ENCODE data around the gene PTPRCAP. TPM values are rescaled to one million over a fixed set of nuclear protein-coding genes. Genes with fewer than 3 reads are reported as not detected.

PTPRCAP gene
- total RNA-seq, 1 experiment from 2014 or later, result 1.7 TPM

DNA sequence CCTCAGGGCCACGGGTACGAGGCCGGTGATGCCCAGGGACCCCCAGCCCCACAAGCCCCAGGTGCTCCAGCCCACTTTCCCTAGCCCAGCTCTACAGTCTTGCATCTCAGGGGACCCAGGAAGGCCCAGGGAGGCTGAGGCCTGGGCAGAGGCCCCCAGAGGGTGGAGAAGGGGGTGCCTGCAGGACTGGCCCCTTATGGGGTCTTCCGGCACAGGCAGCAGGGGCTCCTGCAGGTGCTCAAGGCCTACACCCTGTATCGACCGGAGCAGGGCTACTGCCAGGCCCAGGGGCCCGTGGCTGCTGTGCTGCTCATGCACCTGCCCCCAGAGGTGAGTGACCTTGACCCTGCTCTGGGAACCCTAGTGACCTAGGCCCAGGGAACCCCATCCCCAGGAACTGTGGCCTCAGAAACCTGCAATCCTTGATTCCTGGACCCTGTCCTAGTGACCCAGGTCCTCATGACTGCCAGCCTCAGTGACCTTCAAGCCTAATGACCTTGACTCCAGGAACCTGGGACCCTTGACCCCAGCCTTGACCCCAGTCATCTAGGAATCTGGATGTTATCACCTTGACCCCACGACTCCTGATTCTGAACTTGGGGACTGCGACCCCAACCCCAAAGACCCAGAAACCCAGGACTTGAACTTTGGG lies 31.7 kb downstream of the PTPRCAP start:
- Histone ChIP-seq H3K23ac (ENCODE audit: insufficient read length, low read depth, low read length) (no peak overlapping the region), H3K56ac (ENCODE audit: insufficient read length, low read depth, low read length) (no peak overlapping the region), H4K8ac (replicated peaks; ENCODE audit: insufficient read length, low read depth, low read length) (no peak overlapping the region), H3T11ph (ENCODE audit: low read length) (no peak overlapping the region), H2BK5ac (ENCODE audit: insufficient read length, low read length) (no peak overlapping the region), H2AK5ac (ENCODE audit: insufficient read length, low read length) (no peak overlapping the region), H2BK20ac (ENCODE audit: low read depth, low read length, poor library complexity, severe bottlenecking) (no peak overlapping the region), H3K27me3 (ENCODE audit: insufficient read depth, low read length) (no peaks in the 10 kb centered on the region), H3K27ac (ENCODE audit: insufficient read length, low read depth, low read length) (no peak overlapping the region), H3K18ac (ENCODE audit: insufficient read length, low read depth, low read length) (no peak overlapping the region), H3K14ac (ENCODE audit: insufficient read depth, low read length) (no peak overlapping the region), H2BK12ac (ENCODE audit: insufficient read length, low read depth, low read length) (no peak overlapping the region), H4K5ac (ENCODE audit: insufficient read length, low read depth, low read length) (no peak overlapping the region), H3K4ac (ENCODE audit: low read depth, low read length) (no peak overlapping the region), H2AFZ (ENCODE audit: low read length) (no peak overlapping the region), H3K23me2 (ENCODE audit: insufficient read length, low read depth, low read length, poor library complexity, severe bottlenecking) (peaks cover 4% of the 10 kb centered on the region), H4K20me1 (ENCODE audit: control insufficient read depth, insufficient read depth, insufficient read length) (no peaks in the 10 kb centered on the region), H3K4me1 (ENCODE audit: insufficient read depth, low read length) (0 out of 2 replicates have a peak, but pooled peaks cover under 1% of the 10 kb centered on the region), H2BK15ac (ENCODE audit: low read depth, low read length) (no peak overlapping the region), H2BK120ac (ENCODE audit: low read depth, low read length, poor library complexity, severe bottlenecking) (no peak overlapping the region), H3K4me2 (ENCODE audit: insufficient read depth, insufficient read length, low read length) (no peak overlapping the region), H4K91ac (ENCODE audit: insufficient read length, low read depth, low read length) (no peak overlapping the region), H3K79me2 (ENCODE audit: insufficient read depth, low read length) (peaks cover under 1% of the 10 kb centered on the region; the same call in 1 of the 2 replicates), H3K79me1 (ENCODE audit: insufficient read depth, low read depth, low read length, poor library complexity, severe bottlenecking) (peaks cover 2% of the 10 kb centered on the region), H3K9me3 (ENCODE audit: control insufficient read depth, low read depth, low read length) (no peaks in the 10 kb centered on the region), H3K9ac (ENCODE audit: extremely low read depth, insufficient read length, low read length) (no peak overlapping the region)
- Mint-ChIP-seq H3K36me3 (ENCODE audit: insufficient read depth in 1 of 3, low read depth in 3 of 3) (no peaks in the 10 kb centered on the region), H3K4me3 (no peak overlapping the region), H3K4me1 (peaks cover 12 to 22% of the 10 kb centered on the region in 2 experiments), H3K9me3 (no peaks in the 10 kb centered on the region), H3K27ac (no peak overlapping the region), H3K27me3 (ENCODE audit: low read depth) (peaks cover 18% of the 10 kb centered on the region)
- TF ChIP-seq, protein P1, sequence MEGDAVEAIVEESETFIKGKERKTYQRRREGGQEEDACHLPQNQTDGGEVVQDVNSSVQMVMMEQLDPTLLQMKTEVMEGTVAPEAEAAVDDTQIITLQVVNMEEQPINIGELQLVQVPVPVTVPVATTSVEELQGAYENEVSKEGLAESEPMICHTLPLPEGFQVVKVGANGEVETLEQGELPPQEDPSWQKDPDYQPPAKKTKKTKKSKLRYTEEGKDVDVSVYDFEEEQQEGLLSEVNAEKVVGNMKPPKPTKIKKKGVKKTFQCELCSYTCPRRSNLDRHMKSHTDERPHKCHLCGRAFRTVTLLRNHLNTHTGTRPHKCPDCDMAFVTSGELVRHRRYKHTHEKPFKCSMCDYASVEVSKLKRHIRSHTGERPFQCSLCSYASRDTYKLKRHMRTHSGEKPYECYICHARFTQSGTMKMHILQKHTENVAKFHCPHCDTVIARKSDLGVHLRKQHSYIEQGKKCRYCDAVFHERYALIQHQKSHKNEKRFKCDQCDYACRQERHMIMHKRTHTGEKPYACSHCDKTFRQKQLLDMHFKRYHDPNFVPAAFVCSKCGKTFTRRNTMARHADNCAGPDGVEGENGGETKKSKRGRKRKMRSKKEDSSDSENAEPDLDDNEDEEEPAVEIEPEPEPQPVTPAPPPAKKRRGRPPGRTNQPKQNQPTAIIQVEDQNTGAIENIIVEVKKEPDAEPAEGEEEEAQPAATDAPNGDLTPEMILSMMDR (conservative IDR thresholded peaks at IDR 0.05), result no peak
- DNase-seq, result no peak
- no CpG with 5 or more reads among the region's 9 CpGs for WGBS (ENCODE audit: extremely low coverage, insufficient read length, low lambda C conversion rate)
